ENCODE results near the gene STX8. TPM values are rescaled to one million over a fixed set of nuclear protein-coding genes. Genes with fewer than 3 reads are reported as not detected.

The STX8 gene
- total and polyA plus RNA-seq, 4 donors, result 14.7 to 39.5 (median 28.7) TPM

- no peak for DNase-seq (ENCODE audit: low spot score)
- Histone ChIP-seq H3K27ac (ENCODE audit: low read depth in 1 of 2, low read length in 2 of 2) (peak overlapping the region in 1 of 2 donors; percentile 59), H3K4me1 (ENCODE audit: control insufficient read depth in 4 of 4, insufficient read depth in 4 of 4, low read length in 3 of 4) (peaks cover 8 to 27% (median 22%) of the 10 kb centered on the region in 4 donors), H3K9ac (ENCODE audit: low read depth in 1 of 2, low read length in 2 of 2) (peak overlapping the region in 1 of 2 donors; percentile 34), H3K27me3 (ENCODE audit: control insufficient read depth in 4 of 4, insufficient read depth in 4 of 4, low read length in 3 of 4) (no peaks in the 10 kb centered on the region), H3K9me3 (ENCODE audit: control insufficient read depth in 4 of 4, low read length in 3 of 4) (no peaks in the 10 kb centered on the region), H3K4me3 (ENCODE audit: low read depth in 1 of 3, low read length in 3 of 3) (no peak overlapping the region), H3K36me3 (ENCODE audit: control insufficient read depth in 4 of 4, insufficient read depth in 3 of 4, low read depth in 1 of 4, low read length in 3 of 4) (no peaks in the 10 kb centered on the region)
- 20% methylated on average over 14 of the region's 14 CpGs for whole genome bisulfite sequencing
- no peak for TF ChIP-seq CTCF (IDR thresholded peaks at IDR 0.05; ENCODE audit: low read depth, low read length, missing input control)
- no peak for TF ChIP-seq TAF1 (conservative IDR thresholded peaks at IDR 0.05)
- TF ChIP-seq JUND (IDR thresholded peaks at IDR 0.05), result peak in 1 of 2 donors; percentile 48
- TF ChIP-seq SP1 (IDR thresholded peaks at IDR 0.05), result peak; percentile 56
- peak; percentile 23 for TF ChIP-seq REST (IDR thresholded peaks at IDR 0.05)
- TF ChIP-seq MAX (IDR thresholded peaks at IDR 0.05), result peak; percentile 56
- TF ChIP-seq YY1 (IDR thresholded peaks at IDR 0.05), result peak; percentile 79
- no peak for TF ChIP-seq ATF3 (IDR thresholded peaks at IDR 0.05)
- TF ChIP-seq HNF4A (conservative IDR thresholded peaks at IDR 0.05), result peak; percentile 69 to 75
- no peak for TF ChIP-seq FOXA1 (IDR thresholded peaks at IDR 0.05)
- peak; percentile 36 to 73 for TF ChIP-seq RXRA (IDR thresholded peaks at IDR 0.05)
- peak in 1 of 2 donors; percentile 23 for TF ChIP-seq EGR1 (IDR thresholded peaks at IDR 0.05; ENCODE audit: low read depth in 2 of 2)
- no peak for TF ChIP-seq NR2F2 (IDR thresholded peaks at IDR 0.05)
- no peak for TF ChIP-seq GABPA (IDR thresholded peaks at IDR 0.05 in 1 of 2, conservative IDR thresholded peaks at IDR 0.05 in 1 of 2)
- TF ChIP-seq FOXA2 (IDR thresholded peaks at IDR 0.05), result peak; percentile 46
- TF ChIP-seq RAD21 (IDR thresholded peaks at IDR 0.05), result peak; percentile 58 to 67
- no peak for TF ChIP-seq ZBTB33 (IDR thresholded peaks at IDR 0.05)
- TF ChIP-seq HNF4G (IDR thresholded peaks at IDR 0.05), result no peak
These were observed 368.8 kb downstream of the STX8 start for GRCh38 chr17:9206741-9207332.

Measured in liver (tissue), 9 donors.